ENCODE measurements around the gene PTGDR2. TPM values are rescaled to one million over a fixed set of nuclear protein-coding genes. Genes with fewer than 3 reads are reported as not detected.

The PTGDR2 gene
- total RNA-seq: 0.83 TPM

GRCh38 chr11:60855726-60856633, at the start of gene PTGDR2:
PTGDR2 (minus strand) TSS chr11:60855950; CDS start chr11:60853722, 2,228 bp downstream.
- no peak for DNase-seq (ENCODE audit: low spot score)

GRCh38 chr11:60905047-60905446, 49.3 kb upstream of the PTGDR2 start:
- DNase-seq (ENCODE audit: low spot score): no peak

DNA sequence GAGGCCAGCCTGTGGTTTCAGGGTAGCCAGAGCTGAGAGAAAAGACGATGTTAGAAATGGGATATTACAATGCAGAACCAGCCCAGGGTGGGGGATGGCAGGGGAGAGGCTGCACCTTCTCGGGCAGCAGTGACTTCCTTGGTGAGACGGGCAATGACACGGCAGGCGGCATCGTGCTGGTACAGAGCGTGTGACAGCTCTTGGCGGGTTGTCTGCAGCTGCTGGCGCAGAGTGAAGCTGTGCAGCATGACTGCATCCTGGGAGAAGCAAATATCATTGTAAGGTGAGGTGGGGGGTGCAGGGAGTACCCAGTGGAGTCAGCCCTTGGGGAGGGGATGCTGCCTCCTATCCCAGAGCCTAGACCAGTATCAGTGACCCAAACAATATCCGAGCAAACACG, 46.9 kb upstream of the PTGDR2 start:
- DNase-seq (ENCODE audit: low spot score): no peak

DNA sequence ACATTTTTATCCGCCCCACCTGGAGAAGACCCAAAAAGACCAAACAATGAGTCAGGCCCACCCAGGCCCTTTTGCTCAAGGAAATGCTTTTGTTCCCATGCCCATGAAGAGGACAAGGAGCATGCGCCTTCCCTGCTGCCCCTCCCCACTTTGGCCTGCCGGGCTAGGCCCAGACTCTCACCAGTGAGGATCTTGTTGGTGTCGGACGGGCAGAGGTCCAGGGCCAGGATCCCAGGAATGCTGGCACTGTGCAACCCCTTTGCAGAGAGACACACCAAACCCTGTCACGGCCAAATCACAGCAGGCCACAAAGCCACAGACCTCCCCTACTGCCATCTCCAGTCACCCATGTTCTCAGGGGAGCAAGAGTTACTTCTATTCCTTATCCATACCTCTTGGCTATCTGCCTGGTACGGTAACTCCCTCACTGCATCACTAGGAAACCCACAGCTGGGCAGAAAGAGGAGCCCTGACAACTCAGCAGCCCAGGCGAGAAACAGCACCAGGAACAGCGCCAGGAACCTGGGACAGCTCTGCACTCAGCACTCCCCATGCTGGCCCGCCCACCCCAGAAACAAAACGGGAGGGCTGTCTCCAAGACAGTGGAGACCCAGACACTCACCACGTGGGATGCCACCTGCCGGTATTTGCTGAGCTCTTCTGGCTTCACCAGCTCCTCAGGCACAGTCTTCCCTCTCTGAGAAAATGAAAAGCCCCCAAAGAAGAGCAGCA, 45.1 kb upstream of the PTGDR2 start:
- no peak for DNase-seq (ENCODE audit: low spot score)

GRCh38 chr11:60899977-60900376, 44.2 kb upstream of the PTGDR2 start:
- DNase-seq (ENCODE audit: low spot score): no peak

DNA sequence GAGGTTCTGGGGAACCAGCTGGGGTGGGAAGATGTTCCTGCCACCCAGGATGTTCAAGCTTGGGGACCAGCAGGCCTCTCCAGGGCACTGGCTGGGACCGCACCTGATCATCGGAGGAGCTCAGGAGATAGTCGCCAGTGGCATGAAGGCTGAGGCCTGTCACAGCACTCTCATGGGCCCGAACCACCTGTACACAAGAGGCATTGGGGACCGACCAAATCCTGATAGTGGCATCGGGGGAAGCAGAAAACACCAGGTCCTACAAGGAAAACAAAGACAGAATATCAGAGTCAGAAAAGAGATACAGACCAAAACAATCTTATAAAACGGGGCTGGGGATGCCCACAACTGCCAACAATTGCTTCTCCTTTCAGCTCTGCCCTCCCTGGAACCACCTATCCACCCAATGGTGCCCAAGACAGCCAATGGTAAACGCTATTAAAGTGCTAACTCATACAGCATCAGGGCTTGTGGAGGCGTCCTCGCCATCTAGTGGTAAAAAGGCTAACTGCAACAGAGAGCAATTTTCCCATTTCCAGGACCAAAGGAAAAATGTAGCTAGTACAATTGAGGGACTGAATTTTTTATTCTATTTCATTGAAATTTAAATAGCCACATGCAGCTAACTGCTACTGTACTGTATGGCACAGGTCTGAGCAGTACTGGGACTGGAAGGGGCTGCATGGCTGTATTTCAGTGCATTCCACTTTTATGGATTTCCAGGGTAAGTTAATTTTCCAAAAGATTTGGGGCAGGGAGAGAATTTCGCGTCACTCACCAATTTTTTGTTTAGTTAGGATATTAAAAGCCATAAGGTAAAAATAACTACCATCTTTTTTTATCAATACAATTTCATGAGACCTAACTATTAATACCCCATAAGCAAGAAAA, 43.5 kb upstream of the PTGDR2 start:
- peak; percentile 48 for DNase-seq (ENCODE audit: low spot score)

GRCh38 chr11:60897496-60897895, 41.7 kb upstream of the PTGDR2 start:
- DNase-seq (ENCODE audit: low spot score): no peak

GRCh38 chr11:60895687-60896086, 39.9 kb upstream of the PTGDR2 start:
- DNase-seq (ENCODE audit: low spot score): no peak

DNA sequence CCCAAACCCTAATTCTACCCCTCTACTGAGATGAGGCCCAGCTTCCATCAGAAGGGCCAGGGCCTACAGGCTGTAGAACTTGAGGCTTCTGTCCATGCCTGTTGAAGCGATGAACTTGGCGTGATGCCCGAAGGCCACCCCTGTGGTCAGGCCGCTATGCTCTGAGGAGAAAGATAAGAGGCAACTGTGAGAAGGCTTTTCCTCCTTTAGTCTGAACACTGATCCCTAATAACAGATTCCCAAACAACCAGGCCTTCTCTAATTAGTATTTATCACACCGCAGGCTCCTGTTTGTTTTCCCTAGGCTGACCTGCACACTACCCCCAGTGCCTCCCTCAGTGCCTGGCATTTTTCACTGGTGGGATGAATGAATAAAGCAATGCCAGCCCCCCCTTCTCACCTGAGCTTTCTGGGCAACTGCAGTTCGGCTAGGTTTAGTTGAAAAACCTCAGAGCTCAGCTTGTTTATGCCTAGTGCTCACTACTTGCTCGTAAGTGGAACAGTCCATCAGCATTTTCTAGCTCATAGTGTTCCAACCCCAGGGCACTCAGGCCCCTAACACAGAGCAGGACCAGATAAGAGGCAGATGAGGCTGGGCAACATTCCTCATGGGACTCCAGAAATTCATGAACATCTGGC, 35.5 kb upstream of the PTGDR2 start:
- no peak for DNase-seq (ENCODE audit: low spot score)

DNA sequence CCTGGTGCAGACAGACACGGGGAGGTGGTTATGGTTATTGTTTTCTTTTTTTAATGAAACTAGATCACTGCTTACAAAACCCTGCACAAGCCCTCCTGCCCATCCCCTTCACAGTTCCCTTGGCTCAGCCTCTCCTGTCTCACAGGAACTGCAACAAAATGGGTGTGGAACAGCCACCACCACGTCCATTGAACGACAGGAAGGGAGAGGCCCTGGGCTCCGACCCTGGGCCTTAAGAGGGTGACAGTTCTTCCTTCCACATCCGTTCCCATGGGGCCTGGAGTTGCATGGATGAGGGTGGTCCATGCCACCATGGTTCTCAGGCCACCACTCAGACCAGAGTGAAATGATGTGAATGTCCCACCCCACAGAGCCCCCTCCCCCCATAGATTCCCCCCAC, 34.9 kb upstream of the PTGDR2 start:
- DNase-seq (ENCODE audit: low spot score): no peak

- DNase-seq (ENCODE audit: low spot score): no peak
These were observed 34.1 kb upstream of the PTGDR2 start for GRCh38 chr11:60889869-60890311.

GRCh38 chr11:60887556-60887955, 31.8 kb upstream of the PTGDR2 start:
- DNase-seq (ENCODE audit: low spot score): peak; percentile 32

GRCh38 chr11:60880643-60881282, 25.0 kb upstream of the PTGDR2 start:
- DNase-seq (ENCODE audit: low spot score): no peak

DNA sequence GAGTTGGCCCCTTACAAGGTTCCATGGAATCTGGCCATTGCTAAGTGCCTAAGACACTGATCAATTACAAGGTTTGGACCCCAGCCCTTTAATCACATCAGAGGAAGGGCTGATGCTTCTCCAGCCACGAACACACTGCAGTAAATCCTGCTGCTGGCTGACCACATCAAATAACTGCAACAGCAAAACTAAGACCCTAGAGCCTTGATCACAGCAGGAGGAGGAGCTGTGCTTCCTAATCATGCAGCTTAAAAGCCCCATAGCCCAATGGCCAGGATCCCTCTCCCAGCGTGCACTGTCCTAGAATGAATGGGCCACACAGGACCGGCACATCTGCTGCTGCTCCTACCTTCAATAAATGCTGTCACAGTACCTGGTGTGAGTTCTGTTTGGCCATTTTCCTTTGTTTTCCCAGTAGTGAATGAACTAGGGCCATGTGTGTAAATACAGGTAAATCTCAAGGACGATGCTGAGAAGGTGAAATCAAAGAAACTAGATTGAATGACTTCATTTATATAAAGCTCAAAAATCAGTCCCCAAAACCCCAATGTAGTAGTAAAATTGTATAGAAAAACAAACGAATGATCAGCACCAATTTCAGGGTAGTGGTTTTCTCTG, 24.3 kb upstream of the PTGDR2 start:
- no peak for DNase-seq (ENCODE audit: low spot score)

- DNase-seq (ENCODE audit: low spot score): no peak
These were observed 23.4 kb upstream of the PTGDR2 start for GRCh38 chr11:60879104-60879503.

- no peak for DNase-seq (ENCODE audit: low spot score)
These were observed 22.7 kb upstream of the PTGDR2 start for GRCh38 chr11:60878245-60879101.

DNA sequence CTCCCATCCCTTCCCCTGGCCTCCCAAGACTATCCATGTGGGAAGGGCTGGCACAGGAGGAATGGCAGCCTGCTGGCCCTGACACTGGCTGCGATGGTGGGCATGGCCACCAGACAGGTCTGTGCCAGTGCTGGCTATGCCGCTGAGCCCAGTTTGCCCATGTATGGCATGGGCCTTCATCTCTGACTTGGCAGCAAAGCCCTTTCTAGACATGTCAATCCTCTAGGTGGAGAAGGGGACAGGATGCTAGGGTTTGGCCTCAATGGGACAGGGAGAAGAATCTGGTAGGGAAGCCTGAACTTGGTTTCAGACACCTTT, 20.4 kb upstream of the PTGDR2 start:
- no peak for DNase-seq (ENCODE audit: low spot score)

- no peak for DNase-seq (ENCODE audit: low spot score)
These were observed 19.8 kb upstream of the PTGDR2 start for GRCh38 chr11:60875366-60876167.
